Neural cell (in vitro differentiated cells): ENCODE data around the gene CSTF1. TPM values are rescaled to one million over a fixed set of nuclear protein-coding genes. Genes with fewer than 3 reads are reported as not detected.

Source experiments
- H2AFZ ChIP-seq: fragments of 200-600, 300-800 bp; sonication (generic), shearing (Covaris generic); 2 replicates; pipeline ENCODE4 v1.6.0; 2014; ENCODE audit warnings: low read depth, mild to moderate bottlenecking, antibody characterized with exemption, low read length, moderate library complexity
- H3F3A ChIP-seq: fragments of 200-600 bp; shearing (Covaris generic); 2 replicates; pipeline ENCODE4 v1.6.1; 2016; ENCODE audit warnings: mild to moderate bottlenecking, moderate library complexity, mixed read lengths, antibody characterized with exemption, low read length; ENCODE audit not compliant: insufficient read depth, poor library complexity, severe bottlenecking
- H3K27ac ChIP-seq: fragments of 200-600, 300-800 bp; sonication (generic), shearing (Covaris generic); 2 replicates; pipeline ENCODE4 v1.5.1; 2014; ENCODE audit warnings: mild to moderate bottlenecking, low read length, moderate library complexity
- H3K27me3 ChIP-seq: fragments of 300-800, 200-600 bp; sonication (generic), shearing (Covaris generic); 2 replicates; pipeline ENCODE4 v1.6.0; 2014; ENCODE audit warnings: mild to moderate bottlenecking, low read depth, low read length, moderate library complexity; ENCODE audit not compliant: insufficient read depth
- H3K36me3 ChIP-seq: fragments of 300-800, 200-600 bp; sonication (generic), shearing (Covaris generic); 2 replicates; pipeline ENCODE4 v1.5.1; 2014; ENCODE audit warnings: mild to moderate bottlenecking, antibody characterized with exemption, low read length, moderate library complexity; ENCODE audit not compliant: insufficient read depth
- H3K4me2 ChIP-seq: fragments of 300-800, 200-600 bp; sonication (generic), shearing (Covaris generic); 2 replicates; pipeline ENCODE4 v1.6.0; 2014; ENCODE audit warnings: mild to moderate bottlenecking, low read length
- H3K4me3 ChIP-seq: fragments of 300-800, 200-600 bp; sonication (generic), shearing (Covaris generic); 2 replicates; pipeline ENCODE4 v1.5.1; 2014; ENCODE audit warnings: mild to moderate bottlenecking, low read length, moderate library complexity
- H3K79me2 ChIP-seq: fragments of 200-600 bp; shearing (Covaris generic); replicated peaks from 2 replicates; pipeline ENCODE4 v1.6.0; 2014; ENCODE audit warnings: mild to moderate bottlenecking, low read length, moderate library complexity; ENCODE audit not compliant: insufficient read depth
- H3K9ac ChIP-seq: fragments of 300-800, 200-600 bp; sonication (generic), shearing (Covaris generic); 2 replicates; pipeline ENCODE4 v1.6.1; 2016; ENCODE audit warnings: mild to moderate bottlenecking, low read length, mixed read lengths
- H3K9me2 ChIP-seq: fragments of 200-600 bp; shearing (Covaris generic); 2 replicates; pipeline ENCODE4 v1.6.1; 2016; ENCODE audit warnings: mild to moderate bottlenecking, low read length, mixed read lengths; ENCODE audit not compliant: insufficient read depth
- H3K9me3 ChIP-seq: fragments of 200-600, 300-800 bp; sonication (generic), shearing (Covaris generic); 2 replicates; pipeline ENCODE4 v1.6.1; 2016; ENCODE audit warnings: mild to moderate bottlenecking, mixed run types, low read length, moderate library complexity, mixed read lengths
- H4K20me1 ChIP-seq: fragments of 200-600 bp; shearing (Covaris generic); 2 replicates; pipeline ENCODE4 v1.6.1; 2016; ENCODE audit warnings: mild to moderate bottlenecking, mixed run types; ENCODE audit not compliant: insufficient read depth
- CTCF ChIP-seq: fragments of 450-650 bp; IDR thresholded peaks from 2 replicates; pipeline ENCODE4 v1.5.1; 2014; ENCODE audit warnings: antibody characterized with exemption, mild to moderate bottlenecking, moderate library complexity; ENCODE audit not compliant: poor library complexity, severe bottlenecking
- EP300 ChIP-seq: fragments of 450-650 bp; conservative IDR thresholded peaks from 2 replicates; pipeline ENCODE4 v1.6.1; 2014; ENCODE audit warnings: antibody characterized with exemption, mild to moderate bottlenecking, moderate library complexity; ENCODE audit not compliant: poor library complexity, severe bottlenecking
- EZH2 ChIP-seq: fragments of 200-600, 300-800 bp; shearing (Covaris generic), sonication (generic); IDR thresholded peaks from 2 replicates; pipeline ENCODE4 v1.6.1; 2014; ENCODE audit warnings: antibody characterized with exemption, low read length, borderline replicate concordance, mild to moderate bottlenecking; ENCODE audit not compliant: insufficient read depth, poor library complexity, severe bottlenecking
- MXI1 ChIP-seq: fragments of 450-650 bp; conservative IDR thresholded peaks from 2 replicates; pipeline ENCODE4 v1.6.1; 2014; ENCODE audit warnings: antibody characterized with exemption, mild to moderate bottlenecking; ENCODE audit not compliant: poor library complexity, severe bottlenecking
- POLR2AphosphoS5 ChIP-seq: IDR thresholded peaks from 2 replicates; pipeline ENCODE4 v1.6.1; 2012
- RAD21 ChIP-seq: fragments of 450-650 bp; conservative IDR thresholded peaks from 2 replicates; pipeline ENCODE4 v1.6.1; 2014; ENCODE audit warnings: antibody characterized with exemption, mild to moderate bottlenecking, moderate library complexity
- SMC3 ChIP-seq: fragments of 450-650 bp; conservative IDR thresholded peaks from 2 replicates; pipeline ENCODE4 v1.6.1; 2014; ENCODE audit warnings: antibody characterized with exemption, mild to moderate bottlenecking, moderate library complexity; ENCODE audit not compliant: poor library complexity
- TAF1 ChIP-seq: IDR thresholded peaks from 2 replicates; pipeline ENCODE4 v1.6.1; 2012; ENCODE audit warnings: low read depth
- polyA plus RNA-seq: library from polyadenylated mRNA; depleted of rRNA; stranded (reverse); fragments of >200 nt; gene quantifications from 2 replicates; pipeline ENCODE4 v1.2.3, GENCODE V29; 2014
- TF ChIP-seq, protein P1 (sequence below): IDR thresholded peaks from 2 replicates; pipeline ENCODE4 v1.6.1; 2012; ENCODE audit warnings: borderline replicate concordance

Gene CSTF1
- polyA plus RNA-seq, 1 donor from 2014 or later: 24.0 TPM

DNA sequence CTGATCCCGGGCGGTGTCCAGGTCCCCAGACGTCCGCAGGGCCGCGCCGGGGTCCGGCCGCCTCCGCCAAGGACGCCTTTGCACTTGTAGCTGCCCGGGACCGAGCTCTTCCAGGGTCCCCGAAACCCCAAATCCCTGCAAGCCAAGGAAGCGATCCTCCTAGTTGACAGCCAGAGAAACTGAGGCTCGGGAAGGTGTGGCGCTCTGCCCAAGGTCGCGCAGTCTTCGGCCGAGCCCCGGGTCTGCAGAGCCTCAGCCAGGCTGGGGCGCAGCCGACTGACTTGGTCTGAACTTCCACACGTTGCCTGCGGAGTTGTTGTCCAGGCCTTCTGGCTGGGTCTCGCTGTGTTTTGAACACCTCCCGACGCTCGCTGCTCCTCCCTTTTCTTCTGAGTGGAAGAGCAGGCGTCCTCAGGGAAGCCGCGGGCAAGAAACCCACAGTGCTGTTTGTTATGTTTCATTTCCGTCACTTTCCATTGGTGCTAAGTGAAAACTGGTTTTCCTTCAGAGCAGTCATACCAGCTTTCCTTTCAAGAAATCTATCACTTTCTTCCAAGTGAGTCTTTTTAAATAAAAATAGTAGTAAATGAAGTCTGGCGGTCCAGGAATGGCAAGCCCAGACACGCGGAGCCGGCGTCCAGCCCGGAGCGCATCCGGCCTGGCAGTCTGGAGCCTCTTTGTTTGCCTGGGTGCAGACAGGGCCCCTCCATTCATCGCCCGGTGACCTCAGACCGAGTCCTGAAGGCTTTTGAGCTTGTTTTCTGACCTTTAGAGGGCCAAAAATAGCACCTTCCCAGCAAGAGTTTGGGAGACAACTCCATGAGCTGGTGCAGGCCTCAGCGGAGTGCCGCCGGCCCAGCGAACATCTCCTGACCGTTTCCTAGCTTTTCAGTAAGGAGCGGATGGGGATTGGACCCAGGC, 33.0 kb upstream of the CSTF1 start:
- Histone ChIP-seq H4K20me1 (no peaks in the 10 kb centered on the region), H3F3A (no peaks in the 10 kb centered on the region), H2AFZ (peak overlapping the region; percentile 51), H3K27me3 (no peaks in the 10 kb centered on the region), H3K9ac (peak overlapping the region; percentile 57), H3K4me2 (peak overlapping the region; percentile 59), H3K9me2 (no peaks in the 10 kb centered on the region), H3K4me3 (peak overlapping the region; percentile 82), H3K79me2 (no peaks in the 10 kb centered on the region), H3K9me3 (no peaks in the 10 kb centered on the region), H3K36me3 (no peaks in the 10 kb centered on the region), H3K27ac (no peak overlapping the region)
- TF ChIP-seq EP300: no peak
- TF ChIP-seq POLR2AphosphoS5: no peak
- no peak for TF ChIP-seq MXI1
- TF ChIP-seq RAD21: no peak
- TF ChIP-seq SMC3: no peak
- TF ChIP-seq, protein P1, sequence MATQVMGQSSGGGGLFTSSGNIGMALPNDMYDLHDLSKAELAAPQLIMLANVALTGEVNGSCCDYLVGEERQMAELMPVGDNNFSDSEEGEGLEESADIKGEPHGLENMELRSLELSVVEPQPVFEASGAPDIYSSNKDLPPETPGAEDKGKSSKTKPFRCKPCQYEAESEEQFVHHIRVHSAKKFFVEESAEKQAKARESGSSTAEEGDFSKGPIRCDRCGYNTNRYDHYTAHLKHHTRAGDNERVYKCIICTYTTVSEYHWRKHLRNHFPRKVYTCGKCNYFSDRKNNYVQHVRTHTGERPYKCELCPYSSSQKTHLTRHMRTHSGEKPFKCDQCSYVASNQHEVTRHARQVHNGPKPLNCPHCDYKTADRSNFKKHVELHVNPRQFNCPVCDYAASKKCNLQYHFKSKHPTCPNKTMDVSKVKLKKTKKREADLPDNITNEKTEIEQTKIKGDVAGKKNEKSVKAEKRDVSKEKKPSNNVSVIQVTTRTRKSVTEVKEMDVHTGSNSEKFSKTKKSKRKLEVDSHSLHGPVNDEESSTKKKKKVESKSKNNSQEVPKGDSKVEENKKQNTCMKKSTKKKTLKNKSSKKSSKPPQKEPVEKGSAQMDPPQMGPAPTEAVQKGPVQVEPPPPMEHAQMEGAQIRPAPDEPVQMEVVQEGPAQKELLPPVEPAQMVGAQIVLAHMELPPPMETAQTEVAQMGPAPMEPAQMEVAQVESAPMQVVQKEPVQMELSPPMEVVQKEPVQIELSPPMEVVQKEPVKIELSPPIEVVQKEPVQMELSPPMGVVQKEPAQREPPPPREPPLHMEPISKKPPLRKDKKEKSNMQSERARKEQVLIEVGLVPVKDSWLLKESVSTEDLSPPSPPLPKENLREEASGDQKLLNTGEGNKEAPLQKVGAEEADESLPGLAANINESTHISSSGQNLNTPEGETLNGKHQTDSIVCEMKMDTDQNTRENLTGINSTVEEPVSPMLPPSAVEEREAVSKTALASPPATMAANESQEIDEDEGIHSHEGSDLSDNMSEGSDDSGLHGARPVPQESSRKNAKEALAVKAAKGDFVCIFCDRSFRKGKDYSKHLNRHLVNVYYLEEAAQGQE: no peak
- no peak for TF ChIP-seq CTCF
- no peak for TF ChIP-seq EZH2
- TF ChIP-seq TAF1: no peak

DNA sequence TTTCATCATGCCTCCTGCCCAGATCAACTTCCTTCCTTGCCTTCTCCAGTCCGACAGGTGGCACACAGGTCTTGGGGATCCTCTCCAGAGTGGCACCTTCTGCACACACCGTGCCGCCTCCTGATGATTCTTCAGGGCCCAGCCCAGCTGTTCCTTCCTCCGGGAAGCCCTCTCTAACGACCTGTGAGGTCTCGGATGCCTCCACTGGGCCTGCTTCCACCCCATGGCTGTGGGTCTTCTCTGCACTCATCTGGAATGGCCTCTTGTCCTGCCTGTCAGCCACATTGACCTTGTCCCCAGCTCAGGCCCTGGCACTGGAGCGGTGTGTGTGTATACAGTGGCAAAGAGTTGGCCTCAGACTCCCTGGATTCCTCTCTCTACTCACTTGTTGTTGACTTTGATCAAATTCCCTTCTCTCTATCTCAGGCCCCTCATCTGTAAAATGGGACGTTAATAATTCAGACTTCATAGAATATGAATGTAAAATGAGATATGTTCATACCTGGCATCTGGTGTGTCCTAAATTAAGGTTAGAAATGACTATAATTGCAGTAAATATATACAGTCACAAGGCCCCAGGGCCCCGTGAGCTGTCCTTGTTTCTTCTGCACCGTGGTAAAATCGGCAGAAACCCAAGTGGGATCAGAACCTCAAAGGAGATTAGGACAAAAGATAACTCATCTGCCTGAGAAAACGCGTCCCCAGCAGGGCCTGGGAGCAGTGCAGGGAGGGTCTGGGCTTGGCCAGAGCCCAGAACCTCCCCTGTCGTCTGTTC, 32.1 kb upstream of the CSTF1 start:
- H3K79me2 ChIP-seq: no peaks in the 10 kb centered on the region
- H3K27ac ChIP-seq: no peak overlapping the region
- H3K36me3 ChIP-seq: no peaks in the 10 kb centered on the region
- no peaks in the 10 kb centered on the region for H3K9me3 ChIP-seq
- H3K4me3 ChIP-seq: peak overlapping the region; percentile 82
- TF ChIP-seq TAF1: no peak
- TF ChIP-seq, protein P1: no peak
- no peaks in the 10 kb centered on the region for H3K9me2 ChIP-seq
- H3K9ac ChIP-seq: no peak overlapping the region
- no peak overlapping the region for H2AFZ ChIP-seq
- no peaks in the 10 kb centered on the region for H4K20me1 ChIP-seq
- H3F3A ChIP-seq: no peaks in the 10 kb centered on the region
- no peaks in the 10 kb centered on the region for H3K27me3 ChIP-seq
- H3K4me2 ChIP-seq: no peak overlapping the region
